ENCODE data around the gene TMEM184C.

GRCh38 chr4:147651563-147651962 is 34.4 kb downstream of the TMEM184C start:
- no peak for TF ChIP-seq CTCF (conservative IDR thresholded peaks at IDR 0.05; ENCODE audit: low read length)
- no peak for TF ChIP-seq EZH2phosphoT487 (IDR thresholded peaks at IDR 0.05; ENCODE audit: borderline replicate concordance)

Measured in Loucy (cell line).